Activated CD8-positive, alpha-beta T cell treated with anti-CD3 and anti-CD28 coated beads, Interleukin-2, amount 10 ng/mL, durations not matched to agents 7 days and 5 days (primary cell): Measurements from ENCODE around the gene PNMT. TPM values are rescaled to one million over a fixed set of nuclear protein-coding genes. Genes with fewer than 3 reads are reported as not detected.

ENCODE experiments used
- ATAC-seq: fragments of 150-1000 bp; cut with Tn5 transposase; one replicate; pipeline ENCODE4 v1.10.0; 2021; ENCODE audit warnings: moderate library complexity
- CTCF ChIA-PET: fragments of 350-600 bp; sonication (Branson Sonifier 250); formaldehyde crosslinking; loops from one replicate; lab custom pipeline; 2021; ENCODE audit warnings: antibody characterized with exemption; lab: Charles Lee
- POLR2A ChIA-PET: fragments of 350-600 bp; sonication (Branson Sonifier 250); formaldehyde crosslinking; loops from one replicate; lab custom pipeline; 2021; ENCODE audit warnings: antibody characterized with exemption; lab: Charles Lee
- DNase-seq: peaks from one replicate; pipeline ENCODE4 v3.0.0-alpha.2; 2020
- H3K27ac Mint-ChIP-seq: one replicate; pipeline ENCODE4 v1.8.0; 2021; ENCODE audit warnings: mild to moderate bottlenecking, mixed read lengths
- H3K27me3 Mint-ChIP-seq: one replicate; pipeline ENCODE4 v1.8.0; 2021; ENCODE audit warnings: low read depth, mixed read lengths
- H3K36me3 Mint-ChIP-seq: one replicate; pipeline ENCODE4 v1.8.0; 2021; ENCODE audit warnings: low read depth, mixed read lengths
- H3K4me1 Mint-ChIP-seq: one replicate; pipeline ENCODE4 v1.8.0; 2021; ENCODE audit warnings: low read depth, mixed read lengths
- H3K4me3 Mint-ChIP-seq: one replicate; pipeline ENCODE4 v1.8.0; 2021; ENCODE audit warnings: mild to moderate bottlenecking, mixed read lengths
- H3K9me3 Mint-ChIP-seq: one replicate; pipeline ENCODE4 v1.8.0; 2022; ENCODE audit warnings: mixed read lengths; ENCODE audit not compliant: insufficient read depth
- total RNA-seq, 2 experiments: library from RNA; stranded (reverse); gene quantifications; one replicate each; pipeline ENCODE4 v1.2.3, GENCODE V29; 2021

PNMT gene
- total RNA-seq, 2 experiments from 2014 or later = not detected

DNA sequence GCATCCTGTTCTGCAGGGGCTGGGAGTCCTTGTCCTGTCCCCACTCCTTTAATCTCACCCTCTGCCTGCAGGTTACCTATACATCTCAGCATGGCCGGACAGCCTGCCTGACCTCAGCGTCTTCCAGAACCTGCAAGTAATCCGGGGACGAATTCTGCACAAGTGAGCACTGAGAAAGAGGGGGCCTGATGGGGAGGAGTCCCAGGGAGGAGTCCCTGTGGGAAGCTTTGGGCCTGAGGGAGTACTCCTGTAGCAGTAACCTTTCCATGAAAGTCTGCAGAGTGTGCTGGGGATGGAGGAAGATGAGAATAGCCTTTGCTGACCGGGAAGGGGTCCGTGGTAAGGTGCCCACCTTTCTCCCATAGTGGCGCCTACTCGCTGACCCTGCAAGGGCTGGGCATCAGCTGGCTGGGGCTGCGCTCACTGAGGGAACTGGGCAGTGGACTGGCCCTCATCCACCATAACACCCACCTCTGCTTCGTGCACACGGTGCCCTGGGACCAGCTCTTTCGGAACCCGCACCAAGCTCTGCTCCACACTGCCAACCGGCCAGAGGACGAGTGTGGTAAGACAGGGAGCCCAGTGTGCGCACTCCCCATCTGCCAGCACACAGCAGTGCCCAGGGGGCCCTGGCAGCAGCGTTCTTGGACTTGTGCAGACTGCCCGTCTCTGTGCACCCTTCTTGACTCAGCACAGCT is 47.3 kb downstream of the PNMT start:
- no peaks in the 10 kb centered on the region for H3K4me1 Mint-ChIP-seq
- ChIA-PET POLR2A (interaction anchor here (1.3 kb wide), 1 partner anchor 14 kb away, joined by 3 read pairs; the partner anchor contains the start of gene MIEN1), CTCF (interaction anchor here (1.0 to 1.2 kb wide), 2 partner anchors 92 to 94 kb away, joined by 3 to 4 read pairs; no protein-coding TSS in a partner anchor)
- H3K27ac Mint-ChIP-seq = no peak overlapping the region
- DNase-seq (no peak), ATAC-seq (no peak)
- H3K27me3 Mint-ChIP-seq = no peaks in the 10 kb centered on the region
- no peaks in the 10 kb centered on the region for H3K9me3 Mint-ChIP-seq
- no peak overlapping the region for H3K4me3 Mint-ChIP-seq
- H3K36me3 Mint-ChIP-seq = no peaks in the 10 kb centered on the region

DNA sequence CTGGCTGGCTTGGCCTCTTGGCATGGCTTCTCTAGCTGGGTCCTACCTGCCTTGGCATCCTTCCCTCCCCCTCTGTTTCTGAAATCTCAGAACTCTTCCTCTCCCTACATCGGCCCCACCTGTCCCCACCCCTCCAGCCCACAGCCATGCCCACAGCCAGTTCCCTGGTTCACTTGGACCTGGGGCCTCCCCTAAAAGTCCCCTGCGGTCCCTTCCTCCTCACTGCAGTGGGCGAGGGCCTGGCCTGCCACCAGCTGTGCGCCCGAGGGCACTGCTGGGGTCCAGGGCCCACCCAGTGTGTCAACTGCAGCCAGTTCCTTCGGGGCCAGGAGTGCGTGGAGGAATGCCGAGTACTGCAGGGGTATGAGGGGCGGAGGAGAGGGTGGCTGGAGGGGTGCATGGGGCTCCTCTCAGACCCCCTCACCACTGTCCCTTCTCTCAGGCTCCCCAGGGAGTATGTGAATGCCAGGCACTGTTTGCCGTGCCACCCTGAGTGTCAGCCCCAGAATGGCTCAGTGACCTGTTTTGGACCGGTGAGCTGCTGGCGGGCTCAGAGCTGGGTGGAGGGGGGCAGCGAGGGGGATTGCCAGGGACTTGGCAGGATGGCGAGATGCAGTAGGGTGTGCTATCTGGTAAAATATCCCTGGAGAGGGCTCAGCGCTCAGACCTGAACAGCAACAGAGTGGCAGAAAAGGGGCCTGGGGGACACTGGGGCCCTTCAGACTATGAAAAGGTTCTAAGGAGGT is 48.0 kb downstream of the PNMT start:
- no peaks in the 10 kb centered on the region for H3K4me1 Mint-ChIP-seq
- H3K4me3 Mint-ChIP-seq = no peak overlapping the region
- no peak overlapping the region for H3K27ac Mint-ChIP-seq
- ATAC-seq (no peak), DNase-seq (no peak)
- H3K9me3 Mint-ChIP-seq = no peaks in the 10 kb centered on the region
- H3K27me3 Mint-ChIP-seq = no peaks in the 10 kb centered on the region
- ChIA-PET CTCF (interaction anchor here (0.9 to 1.2 kb wide), 2 partner anchors 14 to 93 kb away, joined by 3 to 4 read pairs; partner anchors contain the start of gene MIEN1), POLR2A (interaction anchor here (1.3 kb wide), 1 partner anchor 13 kb away, joined by 3 read pairs; the partner anchor contains the start of gene MIEN1)
- H3K36me3 Mint-ChIP-seq = no peaks in the 10 kb centered on the region

- H3K4me3 Mint-ChIP-seq = no peak overlapping the region
- POLR2A ChIA-PET = no interaction called here
- no peaks in the 10 kb centered on the region for H3K27me3 Mint-ChIP-seq
- no peaks in the 10 kb centered on the region for H3K4me1 Mint-ChIP-seq
- no peaks in the 10 kb centered on the region for H3K9me3 Mint-ChIP-seq
- no peaks in the 10 kb centered on the region for H3K36me3 Mint-ChIP-seq
- DNase-seq = no peak
- ATAC-seq = no peak
- no peak overlapping the region for H3K27ac Mint-ChIP-seq
- CTCF ChIA-PET = interaction anchor here (0.9 to 1.2 kb wide), 2 partner anchors 14 to 94 kb away, joined by 3 to 4 read pairs; partner anchors contain the start of gene MIEN1
Observed at GRCh38 chr17:39716879-39717536, 48.8 kb downstream of the PNMT start.

- Mint-ChIP-seq H3K4me1 (no peaks in the 10 kb centered on the region), H3K27ac (no peak overlapping the region), H3K36me3 (no peaks in the 10 kb centered on the region), H3K4me3 (no peak overlapping the region), H3K27me3 (no peaks in the 10 kb centered on the region), H3K9me3 (no peaks in the 10 kb centered on the region)
- DNase-seq (no peak), ATAC-seq (no peak)
- ChIA-PET CTCF (no interaction called here), POLR2A (no interaction called here)
Observed at GRCh38 chr17:39717660-39718059, 49.4 kb downstream of the PNMT start.

DNA sequence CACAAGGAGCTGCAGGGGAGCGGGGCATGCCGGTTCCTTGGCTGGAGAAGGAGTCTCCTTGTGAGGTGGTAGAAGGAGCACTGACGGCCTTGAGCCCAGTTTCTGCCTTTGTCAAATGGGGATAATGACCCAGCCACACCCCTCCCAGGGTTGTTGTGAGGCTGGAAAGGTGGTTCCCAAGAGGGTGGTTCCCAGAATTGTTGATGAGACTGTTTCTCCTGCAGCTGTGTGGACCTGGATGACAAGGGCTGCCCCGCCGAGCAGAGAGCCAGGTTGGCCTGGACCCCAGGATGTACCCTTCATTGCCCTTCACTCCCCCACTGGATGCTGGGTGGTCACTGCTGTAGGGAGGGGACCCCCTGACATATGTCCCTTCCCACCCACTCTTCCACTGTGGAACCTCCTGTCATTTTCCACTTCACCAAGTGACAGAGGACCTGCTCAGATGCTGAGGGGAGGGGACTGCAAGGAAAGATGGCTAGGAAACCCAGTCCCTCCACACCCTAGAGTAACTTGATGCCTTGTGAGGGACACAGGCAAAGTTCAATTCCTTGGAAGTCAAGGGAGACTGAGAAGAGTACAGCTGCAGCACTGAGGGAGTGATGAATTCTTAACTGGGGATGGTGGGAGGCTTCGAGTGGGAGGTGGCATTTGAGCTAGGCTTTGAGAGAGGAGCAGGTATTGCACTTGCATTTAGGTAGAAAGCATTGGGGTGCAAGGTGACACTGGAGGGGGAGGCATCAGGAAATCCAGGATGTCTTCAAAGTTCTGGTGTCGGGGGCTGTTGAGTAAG is 51.5 kb downstream of the PNMT start:
- no peaks in the 10 kb centered on the region for H3K9me3 Mint-ChIP-seq
- ChIA-PET POLR2A (interaction anchor here (0.6 to 1.0 kb wide), 2 partner anchors 10 to 65 kb away, joined by 3 to 5 read pairs; partner anchors contain the start of gene MIEN1), CTCF (interaction anchor here (1.2 to 2.1 kb wide), 4 partner anchors 9 to 98 kb away, joined by 3 to 11 read pairs (median 4); partner anchors contain the start of genes ERBB2 and MIEN1)
- no peak overlapping the region for H3K4me3 Mint-ChIP-seq
- no peaks in the 10 kb centered on the region for H3K4me1 Mint-ChIP-seq
- H3K27ac Mint-ChIP-seq = no peak overlapping the region
- DNase-seq (no peak), ATAC-seq (no peak)
- H3K36me3 Mint-ChIP-seq = no peaks in the 10 kb centered on the region
- H3K27me3 Mint-ChIP-seq = no peaks in the 10 kb centered on the region

Other genes starting within 250 kb of the PNMT start
- 10 to 100 TPM; 52.8 to 53.2 TPM for gene MED1, start 217.2 kb upstream of the PNMT start, total RNA-seq
- gene CDK12, start 207.0 kb upstream of the PNMT start, total RNA-seq = 10 to 100 TPM; 77.5 TPM
- not detected for gene NEUROD2, start 60.5 kb upstream of the PNMT start, total RNA-seq
- gene PPP1R1B, start 41.5 kb upstream of the PNMT start, total RNA-seq = not detected
- 10 to 100 TPM; 69.0 to 72.1 TPM for gene STARD3, start 31.3 kb upstream of the PNMT start, total RNA-seq
- gene TCAP, start 3.1 kb upstream of the PNMT start, total RNA-seq = 1 to 10 TPM; 1.3 to 1.8 TPM
- gene PGAP3, start 19.6 kb downstream of the PNMT start, total RNA-seq = 10 to 100 TPM; 12.3 to 14.7 TPM
- 1 to 10 TPM; 2.1 to 3.0 TPM for gene ERBB2, start 31.6 kb downstream of the PNMT start, total RNA-seq
- 10 to 100 TPM; 44.0 to 44.6 TPM for gene MIEN1, start 62.1 kb downstream of the PNMT start, total RNA-seq
- under 1 TPM in 1 of 2 experiments, not detected in 1; 0.37 TPM for gene GRB7, start 69.5 kb downstream of the PNMT start, total RNA-seq
- 10 to 100 TPM; 31.1 to 31.9 TPM for gene IKZF3, start 195.9 kb downstream of the PNMT start, total RNA-seq
- gene ZPBP2, start 199.7 kb downstream of the PNMT start, total RNA-seq = not detected